PC-9 (cell line): Measurements from ENCODE around the gene SLC35G4.

Source experiments
- CTCF ChIP-seq: fragments of 200-600 bp; sonication (generic); conservative IDR thresholded peaks from 2 replicates; pipeline ENCODE4 v1.6.1; 2017; ENCODE audit warnings: mixed run types, antibody characterized with exemption, mild to moderate bottlenecking, moderate library complexity
- EZH2 ChIP-seq: fragments of 200-600 bp; sonication (generic); IDR thresholded peaks from 2 replicates; pipeline ENCODE4 v1.8.0; 2017; ENCODE audit warnings: antibody characterized with exemption, low read depth

GRCh38 chr18:11581286-11581685, 28.1 kb upstream of the SLC35G4 start:
- no peak for TF ChIP-seq CTCF
- no peak for TF ChIP-seq EZH2
